Fibroblast of the aortic adventitia (primary cell): ENCODE results near the gene ARHGAP15. TPM values are rescaled to one million over a fixed set of nuclear protein-coding genes. Genes with fewer than 3 reads are reported as not detected.

ENCODE experiments used
- DNase-seq: peaks from one replicate; pipeline ENCODE4 v3.0.0-alpha.2; 2010; ENCODE audit warnings: low read depth
- H3K4me3 ChIP-seq: 2 replicates; pipeline ENCODE4 v1.5.1; 2011; ENCODE audit warnings: low read depth, mild to moderate bottlenecking, control low read depth, low read length, moderate library complexity
- total RNA-seq: library from RNA; depleted of rRNA; stranded (reverse); fragments of >200 nt; gene quantifications from 2 replicates; pipeline ENCODE4 v1.2.3, GENCODE V29; 2012; ENCODE audit warnings: low replicate concordance
- TF ChIP-seq, protein P1 (sequence below): IDR thresholded peaks from 2 replicates; pipeline ENCODE4 v1.5.1; 2011; ENCODE audit warnings: mild to moderate bottlenecking, low read length, control low read depth, inconsistent platforms; ENCODE audit not compliant: insufficient read depth

Gene ARHGAP15
- total RNA-seq, 1 donor: not detected

DNA sequence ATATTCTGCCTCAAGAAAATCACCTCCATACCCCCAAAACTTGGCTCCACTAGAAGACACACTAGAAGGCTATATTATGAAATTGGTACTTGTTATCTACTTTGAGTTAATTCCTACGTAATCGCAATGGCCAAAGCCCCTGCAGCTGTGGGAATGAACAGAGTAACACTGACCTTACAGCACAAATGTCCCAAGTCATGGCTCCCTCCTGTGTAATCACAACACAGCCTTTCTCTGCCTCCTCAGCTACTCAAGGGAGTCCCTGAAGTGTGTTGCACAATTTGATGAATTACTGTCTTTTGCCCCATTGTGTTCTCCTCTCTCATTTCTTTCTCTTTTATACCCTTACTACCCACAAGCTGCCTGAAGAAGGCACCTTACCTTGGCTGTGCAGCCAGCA is 375.2 kb downstream of the ARHGAP15 start:
- no peak overlapping the region for H3K4me3 ChIP-seq
- no peak for DNase-seq
- TF ChIP-seq, protein P1, sequence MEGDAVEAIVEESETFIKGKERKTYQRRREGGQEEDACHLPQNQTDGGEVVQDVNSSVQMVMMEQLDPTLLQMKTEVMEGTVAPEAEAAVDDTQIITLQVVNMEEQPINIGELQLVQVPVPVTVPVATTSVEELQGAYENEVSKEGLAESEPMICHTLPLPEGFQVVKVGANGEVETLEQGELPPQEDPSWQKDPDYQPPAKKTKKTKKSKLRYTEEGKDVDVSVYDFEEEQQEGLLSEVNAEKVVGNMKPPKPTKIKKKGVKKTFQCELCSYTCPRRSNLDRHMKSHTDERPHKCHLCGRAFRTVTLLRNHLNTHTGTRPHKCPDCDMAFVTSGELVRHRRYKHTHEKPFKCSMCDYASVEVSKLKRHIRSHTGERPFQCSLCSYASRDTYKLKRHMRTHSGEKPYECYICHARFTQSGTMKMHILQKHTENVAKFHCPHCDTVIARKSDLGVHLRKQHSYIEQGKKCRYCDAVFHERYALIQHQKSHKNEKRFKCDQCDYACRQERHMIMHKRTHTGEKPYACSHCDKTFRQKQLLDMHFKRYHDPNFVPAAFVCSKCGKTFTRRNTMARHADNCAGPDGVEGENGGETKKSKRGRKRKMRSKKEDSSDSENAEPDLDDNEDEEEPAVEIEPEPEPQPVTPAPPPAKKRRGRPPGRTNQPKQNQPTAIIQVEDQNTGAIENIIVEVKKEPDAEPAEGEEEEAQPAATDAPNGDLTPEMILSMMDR: no peak

DNA sequence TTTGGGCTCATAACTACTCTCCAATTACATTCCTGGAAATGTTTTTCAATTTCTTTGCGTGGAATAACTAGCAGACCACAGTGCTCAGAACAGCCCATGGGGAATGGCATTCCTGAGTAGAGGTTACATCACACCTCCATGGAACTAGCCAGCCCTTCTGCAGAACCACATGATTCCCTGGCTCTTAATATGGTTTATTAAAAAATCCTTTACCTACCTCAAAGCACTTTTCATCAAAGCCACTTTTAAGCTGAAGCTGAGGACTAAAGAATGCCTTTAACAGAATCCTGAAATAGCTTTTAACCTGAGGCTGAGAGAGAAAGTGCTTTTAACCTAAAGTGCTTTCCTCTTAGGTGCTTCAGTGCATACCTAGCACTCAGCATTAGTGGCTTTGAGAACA is 376.3 kb downstream of the ARHGAP15 start:
- TF ChIP-seq, protein P1: no peak
- DNase-seq: peak; percentile 10
- H3K4me3 ChIP-seq: no peak overlapping the region

DNA sequence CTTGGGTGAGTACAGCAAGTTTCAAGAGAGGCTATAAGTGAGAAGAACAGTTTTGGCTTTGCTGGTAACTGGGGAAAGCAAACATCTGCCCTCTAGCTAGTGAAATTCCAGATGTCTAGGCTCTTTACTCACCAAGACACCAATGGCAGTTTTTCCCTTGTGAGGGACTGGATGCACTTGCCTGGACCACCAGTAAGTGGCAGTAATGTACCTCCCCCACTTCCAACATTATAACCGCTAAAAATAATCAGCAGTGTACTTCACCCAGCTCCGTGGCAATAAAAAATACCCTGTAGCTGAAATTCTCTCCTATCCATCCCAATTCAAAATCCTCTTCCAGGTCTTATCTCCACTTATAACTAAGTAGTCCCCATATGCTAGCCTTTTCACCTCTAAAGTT is 383.9 kb downstream of the ARHGAP15 start:
- TF ChIP-seq, protein P1: peak; percentile 94
- no peak overlapping the region for H3K4me3 ChIP-seq
- DNase-seq: peak; percentile 74

DNA sequence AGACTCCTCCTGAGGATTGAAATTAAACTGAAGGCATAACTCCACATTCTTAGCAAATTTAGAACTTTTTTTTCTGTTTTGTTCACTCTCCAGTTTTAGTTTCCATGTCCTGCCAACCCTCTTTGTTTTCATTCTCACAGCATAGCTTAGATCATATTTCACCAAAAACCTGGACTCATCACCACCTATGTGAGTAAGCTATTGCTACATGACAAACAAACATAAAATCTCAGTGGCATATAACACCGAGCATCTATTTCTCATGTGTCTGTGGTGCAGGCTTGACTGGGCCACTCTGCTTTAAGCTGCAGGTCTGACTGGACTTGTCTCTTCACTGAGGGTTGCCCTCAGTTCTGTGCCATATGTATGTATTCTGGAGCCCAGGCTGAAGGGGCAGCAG is 385.2 kb downstream of the ARHGAP15 start:
- TF ChIP-seq, protein P1: no peak
- H3K4me3 ChIP-seq: no peak overlapping the region
- DNase-seq: no peak

DNA sequence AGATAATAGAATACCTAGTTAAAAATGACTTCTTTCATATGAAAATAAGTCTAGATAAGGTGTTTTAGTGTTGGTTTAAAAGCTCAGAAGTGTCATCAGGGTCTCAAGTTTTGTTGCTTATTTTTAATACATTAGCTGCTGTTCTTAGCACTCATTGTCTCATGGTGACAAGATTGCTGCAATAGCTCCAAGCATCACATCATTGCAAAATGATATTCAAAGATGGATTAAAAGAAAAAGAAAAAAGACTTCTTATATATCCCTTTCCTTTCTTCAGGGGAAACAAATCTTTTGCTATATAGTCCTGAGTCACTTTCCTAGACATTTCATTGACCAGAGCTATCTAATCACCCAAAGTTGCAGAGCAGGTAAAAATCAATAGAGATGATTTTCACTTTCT is 386.1 kb downstream of the ARHGAP15 start:
- DNase-seq: no peak
- TF ChIP-seq, protein P1: no peak
- no peak overlapping the region for H3K4me3 ChIP-seq

DNA sequence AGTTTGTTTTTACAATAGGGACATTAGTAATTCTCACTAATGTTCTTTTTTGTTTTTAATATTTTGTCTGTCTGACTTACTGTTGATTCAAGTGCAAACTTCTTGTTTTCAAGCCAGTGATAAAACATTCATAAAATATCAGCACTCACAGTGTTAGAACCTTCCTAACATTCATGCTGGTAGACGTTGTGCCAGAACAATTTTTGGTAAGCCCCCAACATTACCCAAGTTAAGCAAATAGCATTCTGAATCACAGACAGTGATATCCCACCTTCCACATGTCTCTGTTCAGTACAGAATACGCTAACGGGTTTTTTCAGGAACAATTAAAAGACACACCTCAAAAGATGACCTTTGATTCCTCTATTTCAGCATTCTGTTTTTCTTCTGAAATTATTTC is 390.3 kb downstream of the ARHGAP15 start:
- no peak overlapping the region for H3K4me3 ChIP-seq
- TF ChIP-seq, protein P1: no peak
- DNase-seq: no peak

DNA sequence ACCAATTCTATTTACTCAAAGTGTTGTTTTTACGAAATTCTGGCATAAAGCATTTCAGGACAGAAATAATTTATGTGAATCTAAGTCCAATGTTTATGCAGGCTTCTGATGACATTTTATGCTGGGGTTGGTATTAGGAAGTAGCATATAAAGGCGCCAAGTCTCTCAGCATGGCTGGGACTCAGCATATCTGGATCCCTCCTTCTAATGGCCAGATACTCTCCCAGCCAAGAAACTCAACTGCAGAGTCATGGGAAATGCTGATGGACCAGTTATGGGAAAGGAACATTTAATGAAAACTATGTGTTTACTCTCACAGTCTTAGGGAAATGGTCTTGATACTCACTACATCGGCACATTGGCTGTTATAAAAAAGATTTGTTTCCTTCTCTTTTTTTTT is 392.2 kb downstream of the ARHGAP15 start:
- no peak overlapping the region for H3K4me3 ChIP-seq
- TF ChIP-seq, protein P1: no peak
- DNase-seq: no peak
